AG04449 (cell line): Measurements from ENCODE around the gene AGBL4.

ENCODE experiments used
- CTCF ChIA-PET: fragments of 350-600 bp; formaldehyde crosslinking; extraction: SDS; loops from one replicate; lab custom pipeline; 2021; ENCODE audit warnings: antibody characterized with exemption; lab: Yijun Ruan, JAX
- POLR2A ChIA-PET: fragments of 400-600, 350-600 bp; formaldehyde crosslinking; extraction: SDS; loops from one replicate; lab custom pipeline; 2020; ENCODE audit warnings: antibody characterized with exemption, inconsistent platforms; lab: Yijun Ruan, JAX
- DNase-seq: peaks from one replicate; pipeline ENCODE4 v3.0.0-alpha.2; 2010; ENCODE audit warnings: low read depth, low spot score
- H3K4me3 ChIP-seq: 2 replicates; pipeline ENCODE4 v1.5.1; 2011; ENCODE audit warnings: low read depth, mild to moderate bottlenecking, control low read depth, low read length
- CTCF ChIP-seq: IDR thresholded peaks from one replicate; pipeline ENCODE4 v1.5.1; 2011; ENCODE audit warnings: mild to moderate bottlenecking, moderate library complexity, low read length, control low read depth, inconsistent platforms; ENCODE audit not compliant: insufficient read depth; ENCODE audit errors: missing control alignments

The AGBL4 gene

DNA sequence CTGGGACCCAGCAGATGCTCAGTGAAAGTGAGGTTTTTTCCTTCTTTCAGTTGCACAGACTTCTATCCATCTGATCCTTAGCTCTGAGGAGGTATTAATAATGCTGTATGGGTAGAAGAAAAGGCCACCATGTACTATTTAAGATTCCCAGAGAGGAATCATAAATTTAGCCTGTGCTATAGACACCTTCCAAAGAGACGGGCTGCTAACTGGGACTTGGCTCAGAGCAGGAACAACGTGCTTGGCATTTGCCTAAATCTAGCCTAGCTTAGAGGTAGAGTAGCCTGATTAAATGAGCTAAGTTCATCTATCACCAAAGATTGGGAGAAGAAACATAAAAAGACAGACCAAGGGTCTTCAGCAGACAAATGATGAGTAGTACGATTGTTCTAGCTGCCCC, 1070.1 kb downstream of the AGBL4 start:
- no peak overlapping the region for H3K4me3 ChIP-seq
- no peak for DNase-seq
- CTCF ChIA-PET, result no interaction called here
- POLR2A ChIA-PET, result no interaction called here
- TF ChIP-seq CTCF, result no peak

GRCh38 chr1:48948562-48948961, 1075.2 kb downstream of the AGBL4 start:
- no peak overlapping the region for H3K4me3 ChIP-seq
- CTCF ChIA-PET, result no interaction called here
- TF ChIP-seq CTCF, result no peak
- DNase-seq, result no peak
- POLR2A ChIA-PET, result no interaction called here

GRCh38 chr1:48947761-48948537, 1075.8 kb downstream of the AGBL4 start:
- no peak overlapping the region for H3K4me3 ChIP-seq
- no peak for TF ChIP-seq CTCF
- POLR2A ChIA-PET, result no interaction called here
- CTCF ChIA-PET, result no interaction called here
- DNase-seq, result no peak

- H3K4me3 ChIP-seq, result no peak overlapping the region
- ChIA-PET CTCF (no interaction called here), POLR2A (no interaction called here)
- DNase-seq, result no peak
- no peak for TF ChIP-seq CTCF
Measured at GRCh38 chr1:48946070-48946469, 1077.7 kb downstream of the AGBL4 start.

DNA sequence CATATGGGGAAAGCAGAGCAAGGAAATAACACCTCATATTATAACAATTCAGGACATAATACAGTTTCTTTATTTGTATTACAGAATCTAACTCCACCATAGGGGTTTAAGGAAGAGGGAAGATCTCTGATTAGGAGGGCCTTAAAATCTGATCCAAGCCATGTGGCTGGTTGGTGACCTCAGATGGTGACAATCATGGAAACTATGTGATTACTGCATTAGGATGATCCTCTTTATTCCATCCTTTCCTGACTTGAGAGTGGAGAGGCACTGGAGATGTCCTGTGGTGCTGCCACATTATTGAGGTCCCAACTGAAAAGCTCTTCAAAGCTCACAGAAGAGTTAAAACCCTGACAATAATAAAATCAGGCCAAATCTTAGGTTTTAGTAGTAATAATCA, 1078.9 kb downstream of the AGBL4 start:
- ChIA-PET POLR2A (no interaction called here), CTCF (no interaction called here)
- TF ChIP-seq CTCF, result no peak
- no peak overlapping the region for H3K4me3 ChIP-seq
- DNase-seq, result no peak

GRCh38 chr1:48943826-48944225, 1079.9 kb downstream of the AGBL4 start:
- POLR2A ChIA-PET, result no interaction called here
- H3K4me3 ChIP-seq, result no peak overlapping the region
- no peak for DNase-seq
- no peak for TF ChIP-seq CTCF
- CTCF ChIA-PET, result no interaction called here
